Karpas-422 (cell line): ENCODE results near the gene KCNAB1. TPM values are rescaled to one million over a fixed set of nuclear protein-coding genes. Genes with fewer than 3 reads are reported as not detected.

Experiments
- DNase-seq: peaks from one replicate; pipeline ENCODE4 v3.0.0-alpha.2; 2015
- H2AFZ ChIP-seq: fragments of 200-600 bp; sonication (generic); 2 replicates; pipeline ENCODE4 v1.6.1; 2014; ENCODE audit warnings: antibody characterized with exemption, low read length, mixed read lengths
- H3K27ac ChIP-seq: fragments of 200-600 bp; sonication (generic); 2 replicates; pipeline ENCODE4 v1.5.1; 2014; ENCODE audit warnings: mild to moderate bottlenecking, low read length, moderate library complexity
- H3K27me3 ChIP-seq: fragments of 200-600 bp; sonication (generic); 2 replicates; pipeline ENCODE4 v1.6.1; 2014; ENCODE audit warnings: low read length, mixed read lengths
- H3K36me3 ChIP-seq: fragments of 200-600 bp; sonication (generic); 2 replicates; pipeline ENCODE4 v1.6.1; 2014; ENCODE audit warnings: low read length, mixed read lengths; ENCODE audit not compliant: insufficient read depth
- H3K4me1 ChIP-seq: fragments of 200-600 bp; sonication (generic); 2 replicates; pipeline ENCODE4 v1.6.1; 2014; ENCODE audit warnings: mild to moderate bottlenecking, low read length, mixed read lengths
- H3K4me2 ChIP-seq: fragments of 200-600 bp; sonication (generic); 2 replicates; pipeline ENCODE4 v1.6.1; 2014; ENCODE audit warnings: low read length, low read depth, mild to moderate bottlenecking; ENCODE audit not compliant: poor library complexity, severe bottlenecking
- H3K4me3 ChIP-seq: fragments of 200-600 bp; sonication (generic); 2 replicates; pipeline ENCODE4 v1.5.1; 2014; ENCODE audit warnings: mild to moderate bottlenecking, antibody characterized with exemption, low read length, mixed read lengths
- H3K79me2 ChIP-seq: fragments of 200-600 bp; sonication (generic); 2 replicates; pipeline ENCODE4 v1.6.1; 2014; ENCODE audit warnings: mild to moderate bottlenecking, low read length, mixed read lengths
- H3K9ac ChIP-seq: fragments of 200-600 bp; sonication (generic); 2 replicates; pipeline ENCODE4 v1.6.0; 2014; ENCODE audit warnings: low read length
- H3K9me2 ChIP-seq: fragments of 200-600 bp; sonication (generic), shearing (Covaris generic); replicated peaks from 2 replicates; pipeline ENCODE4 v1.6.0; 2014; ENCODE audit warnings: mild to moderate bottlenecking, low read length, moderate library complexity; ENCODE audit not compliant: insufficient read depth
- H3K9me3 ChIP-seq: fragments of 300-700, 200-600 bp; sonication (generic); 2 replicates; pipeline ENCODE4 v1.6.1; 2014; ENCODE audit warnings: low read length, mixed read lengths
- H4K20me1 ChIP-seq: fragments of 200-600 bp; sonication (generic); 2 replicates; pipeline ENCODE4 v1.6.1; 2014; ENCODE audit warnings: mild to moderate bottlenecking, antibody characterized with exemption, low read length, low read depth; ENCODE audit not compliant: insufficient read depth
- total RNA-seq: library from RNA; depleted of rRNA; stranded (reverse); fragments of >200 nt; shearing (Covaris generic); gene quantifications from 2 replicates; pipeline ENCODE4 v1.2.3, GENCODE V29; 2014; ENCODE audit warnings: low replicate concordance

KCNAB1 gene
- total RNA-seq, 1 experiment from 2014 or later: not detected

DNA sequence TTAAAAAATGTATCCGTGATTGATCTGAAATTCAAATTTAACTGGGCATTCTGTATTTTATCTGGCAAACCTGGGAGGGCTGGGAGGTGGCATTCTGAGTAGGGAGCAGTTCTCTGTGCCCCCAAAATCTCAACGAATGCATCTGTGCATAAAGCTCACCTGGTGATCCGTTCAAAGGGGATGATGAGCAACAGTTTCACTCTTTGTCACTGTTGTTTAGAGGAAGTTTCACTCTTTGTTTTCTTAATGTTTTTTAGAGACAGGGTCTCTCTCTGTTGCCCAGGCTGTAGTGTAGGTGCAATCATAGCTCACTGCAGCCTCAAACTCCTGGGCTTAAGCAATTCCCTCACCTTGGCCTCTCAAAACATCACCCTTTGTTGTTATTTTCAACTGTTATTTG, 247.8 kb downstream of the KCNAB1 start:
- H3K79me2 ChIP-seq: no peaks in the 10 kb centered on the region
- no peak overlapping the region for H3K27ac ChIP-seq
- no peak for DNase-seq
- no peaks in the 10 kb centered on the region for H3K27me3 ChIP-seq
- no peaks in the 10 kb centered on the region for H3K9me3 ChIP-seq
- no peak overlapping the region for H3K9ac ChIP-seq
- H3K36me3 ChIP-seq: no peaks in the 10 kb centered on the region
- H2AFZ ChIP-seq: no peak overlapping the region
- no peak overlapping the region for H3K4me3 ChIP-seq
- H3K4me1 ChIP-seq: no peaks in the 10 kb centered on the region
- no peaks in the 10 kb centered on the region for H4K20me1 ChIP-seq
- H3K9me2 ChIP-seq: no peaks in the 10 kb centered on the region
- no peak overlapping the region for H3K4me2 ChIP-seq

DNA sequence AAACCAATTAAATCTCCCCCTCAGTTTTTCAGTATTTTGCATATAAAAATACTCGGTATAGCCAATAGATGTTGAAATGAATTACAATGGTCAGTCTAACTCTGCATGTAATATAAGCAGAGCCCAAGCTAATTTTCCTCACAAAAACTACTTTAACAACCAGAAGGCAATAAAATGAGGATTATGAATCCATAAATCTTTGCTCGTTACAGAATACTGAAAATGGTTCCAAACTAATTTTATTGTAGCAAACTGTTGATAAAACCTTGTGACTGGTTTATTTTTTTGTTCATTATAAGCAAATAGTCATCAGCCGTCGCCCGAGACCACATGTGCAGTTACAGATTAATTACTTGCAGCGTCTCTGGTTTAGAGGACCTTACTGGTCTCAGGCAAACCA, 251.3 kb downstream of the KCNAB1 start:
- Histone ChIP-seq H4K20me1 (no peaks in the 10 kb centered on the region), H3K27ac (no peak overlapping the region), H3K9me2 (no peaks in the 10 kb centered on the region), H3K36me3 (no peaks in the 10 kb centered on the region), H3K9me3 (no peaks in the 10 kb centered on the region), H2AFZ (no peak overlapping the region), H3K27me3 (no peaks in the 10 kb centered on the region), H3K4me2 (no peak overlapping the region), H3K79me2 (no peaks in the 10 kb centered on the region), H3K4me1 (no peaks in the 10 kb centered on the region), H3K9ac (no peak overlapping the region), H3K4me3 (no peak overlapping the region)
- no peak for DNase-seq

- no peaks in the 10 kb centered on the region for H3K9me2 ChIP-seq
- H3K79me2 ChIP-seq: no peaks in the 10 kb centered on the region
- H3K4me3 ChIP-seq: no peak overlapping the region
- no peaks in the 10 kb centered on the region for H4K20me1 ChIP-seq
- H3K27me3 ChIP-seq: no peaks in the 10 kb centered on the region
- H3K4me1 ChIP-seq: no peaks in the 10 kb centered on the region
- no peak overlapping the region for H3K9ac ChIP-seq
- no peak for DNase-seq
- no peak overlapping the region for H3K4me2 ChIP-seq
- no peaks in the 10 kb centered on the region for H3K9me3 ChIP-seq
- H2AFZ ChIP-seq: no peak overlapping the region
- no peaks in the 10 kb centered on the region for H3K36me3 ChIP-seq
- H3K27ac ChIP-seq: no peak overlapping the region
Observed at GRCh38 chr3:156373095-156373494, 252.7 kb downstream of the KCNAB1 start.

- no peaks in the 10 kb centered on the region for H3K36me3 ChIP-seq
- no peak overlapping the region for H3K4me2 ChIP-seq
Observed at GRCh38 chr3:156373654-156374053, 253.3 kb downstream of the KCNAB1 start.

GRCh38 chr3:156376199-156376598, 255.8 kb downstream of the KCNAB1 start:
- no peaks in the 10 kb centered on the region for H3K9me3 ChIP-seq
- DNase-seq: no peak
- no peak overlapping the region for H2AFZ ChIP-seq
- no peaks in the 10 kb centered on the region for H3K4me1 ChIP-seq
- H3K4me2 ChIP-seq: no peak overlapping the region
- H3K9ac ChIP-seq: no peak overlapping the region
- no peaks in the 10 kb centered on the region for H4K20me1 ChIP-seq
- H3K27me3 ChIP-seq: no peaks in the 10 kb centered on the region
- no peaks in the 10 kb centered on the region for H3K36me3 ChIP-seq
- no peaks in the 10 kb centered on the region for H3K9me2 ChIP-seq
- no peak overlapping the region for H3K27ac ChIP-seq
- no peaks in the 10 kb centered on the region for H3K79me2 ChIP-seq
- H3K4me3 ChIP-seq: no peak overlapping the region

More at GRCh38 chr3:156373654-156374053, 253.3 kb downstream of the KCNAB1 start:
- no peak overlapping the region for H2AFZ ChIP-seq
- H3K9me3 ChIP-seq: no peaks in the 10 kb centered on the region
- no peaks in the 10 kb centered on the region for H3K9me2 ChIP-seq
- H3K4me1 ChIP-seq: no peaks in the 10 kb centered on the region
- H3K4me3 ChIP-seq: no peak overlapping the region
- no peak for DNase-seq
- no peak overlapping the region for H3K27ac ChIP-seq
- H3K9ac ChIP-seq: no peak overlapping the region
- H4K20me1 ChIP-seq: no peaks in the 10 kb centered on the region
- H3K79me2 ChIP-seq: no peaks in the 10 kb centered on the region
- no peaks in the 10 kb centered on the region for H3K27me3 ChIP-seq

DNA sequence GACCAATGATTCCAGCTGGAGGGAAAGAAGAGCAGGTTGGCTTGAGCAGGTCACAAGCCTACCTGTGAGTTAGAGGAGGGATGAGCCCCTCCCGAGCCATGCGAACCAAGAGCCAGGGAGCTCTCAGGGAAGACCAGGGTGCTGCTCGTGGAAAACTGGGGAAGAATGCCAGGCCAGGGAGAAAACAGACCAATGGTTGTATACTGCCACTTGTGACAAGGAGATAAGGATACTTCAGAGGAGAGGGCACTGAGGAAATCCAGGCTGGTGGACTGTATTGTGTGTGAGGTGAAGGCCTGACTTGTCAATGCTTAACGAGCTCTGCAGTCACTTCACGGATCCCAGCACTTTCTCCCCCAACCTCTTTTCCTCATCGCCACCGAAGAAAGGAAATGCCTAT, 256.9 kb downstream of the KCNAB1 start:
- Histone ChIP-seq H3K4me1 (no peaks in the 10 kb centered on the region), H3K36me3 (no peaks in the 10 kb centered on the region), H4K20me1 (no peaks in the 10 kb centered on the region), H2AFZ (no peak overlapping the region), H3K4me2 (no peak overlapping the region), H3K9me3 (no peaks in the 10 kb centered on the region), H3K9ac (no peak overlapping the region), H3K27ac (no peak overlapping the region), H3K9me2 (no peaks in the 10 kb centered on the region), H3K79me2 (no peaks in the 10 kb centered on the region), H3K27me3 (no peaks in the 10 kb centered on the region), H3K4me3 (no peak overlapping the region)
- DNase-seq: no peak

DNA sequence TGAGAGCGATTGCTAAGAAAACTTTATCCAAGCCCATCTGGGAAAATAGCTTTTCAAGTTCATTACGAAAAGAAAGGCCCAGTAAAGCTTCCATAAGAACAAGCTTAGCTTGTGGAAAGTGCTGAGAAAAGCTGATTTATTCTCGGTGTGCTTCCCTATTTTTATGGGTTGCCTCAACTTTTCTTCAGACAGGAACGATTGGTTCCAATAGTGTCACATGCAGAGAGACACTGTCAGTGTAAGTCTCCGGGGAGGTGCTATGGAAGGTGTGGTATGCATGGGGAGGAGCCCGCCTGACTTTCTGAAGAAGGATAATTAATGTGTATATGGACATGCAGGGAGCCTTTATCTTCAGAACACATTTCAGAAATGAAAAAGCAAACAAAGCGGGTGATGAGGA, 257.3 kb downstream of the KCNAB1 start:
- Histone ChIP-seq H3K36me3 (no peaks in the 10 kb centered on the region), H2AFZ (no peak overlapping the region), H3K4me3 (no peak overlapping the region), H3K9ac (no peak overlapping the region), H3K9me3 (no peaks in the 10 kb centered on the region), H3K4me2 (no peak overlapping the region), H3K27me3 (no peaks in the 10 kb centered on the region), H3K9me2 (no peaks in the 10 kb centered on the region), H3K79me2 (no peaks in the 10 kb centered on the region), H3K4me1 (no peaks in the 10 kb centered on the region), H4K20me1 (no peaks in the 10 kb centered on the region), H3K27ac (no peak overlapping the region)
- DNase-seq: no peak

DNA sequence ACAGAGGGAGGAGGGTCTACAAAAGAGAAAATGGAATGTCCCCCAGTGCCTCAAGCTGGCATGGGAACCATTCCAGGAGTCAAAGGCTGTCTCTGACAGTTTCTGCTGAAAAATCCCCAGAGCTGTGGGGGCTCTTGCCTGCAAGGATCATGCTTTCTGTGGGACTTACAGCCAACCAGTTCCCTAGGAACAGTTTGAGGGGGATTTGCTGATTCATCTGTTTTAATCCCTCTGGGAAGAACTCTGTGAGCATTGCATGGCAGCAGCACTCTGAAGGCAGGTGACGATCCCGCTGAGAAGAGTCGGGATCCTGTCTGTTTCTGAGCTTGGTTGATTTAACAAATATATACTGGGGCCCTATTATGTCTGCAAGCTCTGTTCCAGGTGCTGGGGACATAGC, 258.5 kb downstream of the KCNAB1 start:
- no peak overlapping the region for H3K9ac ChIP-seq
- no peaks in the 10 kb centered on the region for H3K36me3 ChIP-seq
- DNase-seq: no peak
- H3K4me3 ChIP-seq: no peak overlapping the region
- no peaks in the 10 kb centered on the region for H3K27me3 ChIP-seq
- H3K79me2 ChIP-seq: no peaks in the 10 kb centered on the region
- H4K20me1 ChIP-seq: no peaks in the 10 kb centered on the region
- H3K9me3 ChIP-seq: no peaks in the 10 kb centered on the region
- H3K27ac ChIP-seq: no peak overlapping the region
- H2AFZ ChIP-seq: no peak overlapping the region
- no peaks in the 10 kb centered on the region for H3K4me1 ChIP-seq
- H3K9me2 ChIP-seq: no peaks in the 10 kb centered on the region
- no peak overlapping the region for H3K4me2 ChIP-seq

GRCh38 chr3:156379327-156379726, 258.9 kb downstream of the KCNAB1 start:
- H3K27ac ChIP-seq: no peak overlapping the region
- H3K36me3 ChIP-seq: no peaks in the 10 kb centered on the region
- no peak for DNase-seq
- no peaks in the 10 kb centered on the region for H3K27me3 ChIP-seq
- H3K4me3 ChIP-seq: no peak overlapping the region
- no peak overlapping the region for H3K4me2 ChIP-seq
- no peaks in the 10 kb centered on the region for H3K4me1 ChIP-seq
- H2AFZ ChIP-seq: no peak overlapping the region
- H4K20me1 ChIP-seq: no peaks in the 10 kb centered on the region
- H3K9ac ChIP-seq: no peak overlapping the region
- no peaks in the 10 kb centered on the region for H3K79me2 ChIP-seq
- no peaks in the 10 kb centered on the region for H3K9me3 ChIP-seq
- no peaks in the 10 kb centered on the region for H3K9me2 ChIP-seq
